A549 (cell line): ENCODE data around the gene DDIT3. TPM values are rescaled to one million over a fixed set of nuclear protein-coding genes. Genes with fewer than 3 reads are reported as not detected.
A peak's percentile ranks its signal among the peaks of the same experiment; 100 is the strongest.

Experiments
- ATAC-seq, 2 experiments: fragments of 200-7000 bp in 1 of 2; fragments of >200 bp in 1 of 2; cut with Nextera tagmentation in 1 of 2; cut with Tn5 transposase in 1 of 2; 3 replicates each; pipeline versions ENCODE4 v1.8.0 to v1.9.1; 2018 to 2020; ENCODE audit warnings: mild to moderate bottlenecking in 1 of 2, moderate library complexity in 1 of 2
- CTCF ChIA-PET: fragments of 300-600 bp; sonication (Branson Sonifier 250); formaldehyde crosslinking; extraction: SDS; loops from one replicate; lab custom pipeline; 2021; ENCODE audit warnings: antibody characterized with exemption, inconsistent platforms; lab: Yijun Ruan, JAX
- POLR2A ChIA-PET: fragments of 350-600 bp; formaldehyde crosslinking; extraction: SDS; loops from one replicate; lab custom pipeline; 2021; ENCODE audit warnings: antibody characterized with exemption, inconsistent platforms; lab: Yijun Ruan, JAX
- DNase-seq, 2 experiments: peaks; one replicate each; pipeline versions ENCODE4 v3.0.0 to v3.0.0-alpha.2; 2011 to 2016; ENCODE audit warnings: low read depth in 1 of 2, low spot score in 1 of 2
- FAIRE-seq: peaks from 2 replicates; lab custom pipeline; 2011; peaks lifted over from hg19 to GRCh38; lab: Jason Lieb, UNC
- H3K27ac ChIP-seq, 2 experiments: fragments of >200 bp; sonication (Bioruptor Twin); formaldehyde crosslinking; 3 replicates each; pipeline ENCODE4 v1.5.1; 2016 to 2017
- H3K4me1 ChIP-seq: fragments of >200 bp; sonication (Bioruptor Twin); formaldehyde crosslinking; 3 replicates; pipeline ENCODE4 v1.6.1; 2016
- H3K4me2 ChIP-seq: fragments of >200 bp; sonication (Bioruptor Twin); formaldehyde crosslinking; 3 replicates; pipeline ENCODE4 v1.6.1; 2016
- H3K4me3 ChIP-seq: fragments of >200 bp; sonication (Bioruptor Twin); formaldehyde crosslinking; 3 replicates; pipeline ENCODE4 v1.5.1; 2016
- H3K9me3 ChIP-seq: fragments of >200 bp; sonication (Bioruptor Twin); formaldehyde crosslinking; 3 replicates; pipeline ENCODE4 v1.6.1; 2016
- CBX2 ChIP-seq: fragments of 200-600 bp; sonication (generic); IDR thresholded peaks from 2 replicates; pipeline ENCODE4 v1.6.1; 2016; ENCODE audit warnings: low read depth, mild to moderate bottlenecking, borderline replicate concordance
- CBX8 ChIP-seq: fragments of 200-600 bp; sonication (generic); IDR thresholded peaks from 2 replicates; pipeline ENCODE4 v1.6.1; 2016
- CEBPB ChIP-seq, 2 experiments: fragments of >200 bp in 1 of 2; sonication (Bioruptor Twin) in 1 of 2; formaldehyde crosslinking in 1 of 2; IDR thresholded peaks; 2 replicates each; pipeline ENCODE4 v1.6.1; 2012 to 2016
- CHD2 ChIP-seq: fragments of 150-350 bp; IDR thresholded peaks from 2 replicates; pipeline ENCODE4 v1.6.1; 2014; ENCODE audit warnings: low read length; ENCODE audit not compliant: partially characterized antibody
- CHD4 ChIP-seq: fragments of 200-600 bp; sonication (generic); IDR thresholded peaks from 2 replicates; pipeline ENCODE4 v1.6.1; 2016; ENCODE audit warnings: antibody characterized with exemption, mild to moderate bottlenecking, borderline replicate concordance
- EP300 ChIP-seq, 2 experiments: fragments of >200 bp; sonication (Bioruptor Twin); formaldehyde crosslinking; IDR thresholded peaks; 2 replicates in 1 of 2; 3 replicates in 1 of 2; pipeline ENCODE4 v1.6.1; 2016 to 2017
- ESRRA ChIP-seq: fragments of 150-350 bp; IDR thresholded peaks from 2 replicates; pipeline ENCODE4 v1.6.1; 2014; ENCODE audit warnings: mild to moderate bottlenecking, low read length, borderline replicate concordance
- KDM1A ChIP-seq: fragments of 200-600 bp; sonication (generic); IDR thresholded peaks from 2 replicates; pipeline ENCODE4 v1.6.1; 2016; ENCODE audit warnings: low read depth, mild to moderate bottlenecking
- KDM5A ChIP-seq: fragments of 200-600 bp; sonication (generic); IDR thresholded peaks from 2 replicates; pipeline ENCODE4 v1.6.1; 2016; ENCODE audit warnings: antibody characterized with exemption, mild to moderate bottlenecking
- NFE2L2 ChIP-seq: fragments of 150-350 bp; conservative IDR thresholded peaks from 2 replicates; pipeline ENCODE4 v1.6.1; 2014; ENCODE audit warnings: low read length
- POLR2AphosphoS2 ChIP-seq: conservative IDR thresholded peaks from 2 replicates; pipeline ENCODE4 v1.6.1; 2012; ENCODE audit warnings: low read length, improper control_type of control experiment, inconsistent platforms
- RAD21 ChIP-seq, 2 experiments: fragments of >200 bp in 1 of 2; sonication (Bioruptor Twin) in 1 of 2; formaldehyde crosslinking in 1 of 2; IDR thresholded peaks in 1 of 2; conservative IDR thresholded peaks in 1 of 2; 2 replicates in 1 of 2; 3 replicates in 1 of 2; pipeline ENCODE4 v1.6.1; 2012 to 2018; ENCODE audit warnings: inconsistent platforms in 1 of 2
- SREBF2 ChIP-seq: fragments of 450-650 bp; IDR thresholded peaks from 2 replicates; pipeline ENCODE4 v1.6.1; 2014; ENCODE audit warnings: mild to moderate bottlenecking, moderate library complexity
- ZC3H11A ChIP-seq: fragments of 450-650 bp; IDR thresholded peaks from 2 replicates; pipeline ENCODE4 v1.6.1; 2014; ENCODE audit warnings: antibody characterized with exemption, mild to moderate bottlenecking
- ZFP36 ChIP-seq: fragments of 450-650 bp; IDR thresholded peaks from 2 replicates; pipeline ENCODE4 v1.6.1; 2014; ENCODE audit warnings: borderline replicate concordance; ENCODE audit not compliant: partially characterized antibody
- ZSCAN20 ChIP-seq: fragments of 250-450 bp; sonication (Bioruptor Pico); IDR thresholded peaks from 2 replicates; pipeline ENCODE4 v1.8.0; 2022; ENCODE audit warnings: mild to moderate bottlenecking, moderate library complexity
- WGBS: methylation state at CpG from one replicate; pipeline ENCODE4 v1.1.6; 2017; ENCODE audit errors: missing lambda C conversion rate; 5-methylcytosine and 5-hydroxymethylcytosine counted together
- polyA plus RNA-seq, 4 experiments: library from polyadenylated mRNA; depleted of rRNA in 3 of 4; stranded (reverse); fragments of >200 nt; fragmentation: RNase III in 1 of 4; extraction: RNeasy Plus Mini Kit Qiagen cat#74134 plus additional on column Dnase treatment in 1 of 4; gene quantifications; 2 replicates in 3 of 4; 3 replicates in 1 of 4; pipeline ENCODE4 v1.2.3, GENCODE V29; 2011 to 2017
- TF ChIP-seq, protein P1 (sequence below): fragments of 200-600 bp; sonication (generic); IDR thresholded peaks from 2 replicates; pipeline ENCODE4 v1.6.1; 2016; ENCODE audit warnings: antibody characterized with exemption, mild to moderate bottlenecking, moderate library complexity
- TF ChIP-seq, protein P2 (sequence below): fragments of >200 bp; sonication (Bioruptor Twin); formaldehyde crosslinking; IDR thresholded peaks from 3 replicates; pipeline ENCODE4 v1.5.1; 2016

The DDIT3 gene
- polyA plus RNA-seq, 2 of the 4 experiments (the other 2 are of a cell fraction), result 16.0 to 93.0 TPM

DNA sequence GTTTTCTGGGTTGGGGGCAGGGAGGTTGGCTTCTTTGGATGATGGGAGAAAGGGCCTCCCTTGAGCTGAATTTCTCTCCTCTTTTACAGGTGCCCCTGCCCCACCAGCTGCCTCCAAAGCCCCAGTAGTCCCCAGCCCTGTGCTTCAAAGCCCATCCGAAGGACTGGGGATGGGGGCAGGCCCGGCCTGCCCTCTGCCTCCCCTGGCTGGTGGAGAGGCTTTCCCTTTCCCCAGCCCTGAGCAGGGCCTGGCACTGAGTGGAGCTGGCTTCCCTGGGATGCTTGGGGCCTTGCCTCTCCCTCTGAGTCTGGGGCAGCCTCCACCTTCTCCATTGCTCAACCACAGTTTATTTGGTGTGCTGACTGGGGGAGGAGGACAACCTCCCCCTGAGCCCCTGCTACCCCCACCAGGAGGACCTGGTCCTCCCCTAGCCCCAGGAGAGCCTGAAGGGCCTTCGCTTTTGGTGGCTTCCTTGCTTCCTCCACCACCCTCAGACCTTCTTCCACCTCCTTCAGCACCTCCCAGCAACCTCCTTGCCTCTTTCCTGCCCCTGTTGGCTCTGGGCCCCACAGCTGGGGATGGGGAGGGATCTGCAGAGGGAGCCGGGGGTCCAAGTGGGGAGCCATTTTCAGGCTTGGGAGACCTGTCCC is 6.3 kb upstream of the DDIT3 start:
- 80% methylated on average over 4 of the region's 4 CpGs for WGBS
- Histone ChIP-seq H3K4me2 (no peak overlapping the region), H3K4me3 (no peak overlapping the region), H3K9me3 (no peaks in the 10 kb centered on the region)
- ATAC-seq, result no peak
- DNase-seq, result no peak
- no peak for FAIRE-seq
- no peak for TF ChIP-seq CHD4
- TF ChIP-seq ESRRA, result no peak
- TF ChIP-seq ZFP36, result no peak
- no peak for TF ChIP-seq CHD2
- TF ChIP-seq, all 56 proteins: peak for 0
- peak overlapping the region in 1 of 2 experiments; percentile 42; a peak in 2 of 6 replicates for H3K27ac ChIP-seq
- ChIA-PET POLR2A (no interaction called here), CTCF (interaction anchor here (0.7 to 1.9 kb wide), 4 partner anchors 9 to 209 kb away, joined by 3 to 7 read pairs (median 4); no protein-coding TSS in a partner anchor)
- H3K4me1 ChIP-seq, result peaks cover 27% of the 10 kb centered on the region

DNA sequence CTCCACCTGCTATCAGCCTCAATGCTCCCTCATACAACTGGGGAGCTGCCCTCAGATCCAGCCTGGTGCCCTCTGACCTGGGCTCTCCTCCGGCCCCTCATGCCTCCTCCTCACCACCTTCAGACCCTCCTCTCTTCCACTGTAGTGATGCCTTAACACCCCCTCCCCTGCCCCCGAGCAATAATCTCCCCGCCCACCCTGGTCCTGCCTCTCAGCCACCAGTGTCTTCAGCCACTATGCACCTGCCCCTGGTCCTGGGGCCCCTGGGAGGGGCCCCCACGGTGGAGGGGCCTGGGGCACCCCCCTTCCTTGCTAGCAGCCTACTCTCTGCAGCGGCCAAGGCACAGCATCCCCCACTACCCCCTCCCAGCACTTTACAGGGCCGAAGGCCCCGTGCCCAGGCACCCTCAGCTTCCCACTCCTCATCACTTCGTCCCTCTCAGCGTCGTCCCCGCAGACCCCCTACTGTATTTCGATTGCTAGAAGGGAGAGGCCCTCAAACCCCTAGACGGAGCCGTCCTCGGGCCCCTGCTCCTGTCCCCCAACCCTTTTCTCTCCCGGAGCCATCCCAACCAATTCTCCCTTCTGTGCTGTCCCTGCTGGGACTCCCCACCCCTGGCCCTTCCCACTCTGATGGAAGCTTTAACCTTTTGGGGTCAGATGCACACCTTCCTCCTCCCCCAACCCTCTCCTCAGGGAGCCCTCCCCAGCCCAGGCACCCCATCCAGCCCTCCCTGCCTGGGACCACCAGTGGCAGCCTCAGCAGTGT is 5.5 kb upstream of the DDIT3 start:
- no peak for FAIRE-seq

DNA sequence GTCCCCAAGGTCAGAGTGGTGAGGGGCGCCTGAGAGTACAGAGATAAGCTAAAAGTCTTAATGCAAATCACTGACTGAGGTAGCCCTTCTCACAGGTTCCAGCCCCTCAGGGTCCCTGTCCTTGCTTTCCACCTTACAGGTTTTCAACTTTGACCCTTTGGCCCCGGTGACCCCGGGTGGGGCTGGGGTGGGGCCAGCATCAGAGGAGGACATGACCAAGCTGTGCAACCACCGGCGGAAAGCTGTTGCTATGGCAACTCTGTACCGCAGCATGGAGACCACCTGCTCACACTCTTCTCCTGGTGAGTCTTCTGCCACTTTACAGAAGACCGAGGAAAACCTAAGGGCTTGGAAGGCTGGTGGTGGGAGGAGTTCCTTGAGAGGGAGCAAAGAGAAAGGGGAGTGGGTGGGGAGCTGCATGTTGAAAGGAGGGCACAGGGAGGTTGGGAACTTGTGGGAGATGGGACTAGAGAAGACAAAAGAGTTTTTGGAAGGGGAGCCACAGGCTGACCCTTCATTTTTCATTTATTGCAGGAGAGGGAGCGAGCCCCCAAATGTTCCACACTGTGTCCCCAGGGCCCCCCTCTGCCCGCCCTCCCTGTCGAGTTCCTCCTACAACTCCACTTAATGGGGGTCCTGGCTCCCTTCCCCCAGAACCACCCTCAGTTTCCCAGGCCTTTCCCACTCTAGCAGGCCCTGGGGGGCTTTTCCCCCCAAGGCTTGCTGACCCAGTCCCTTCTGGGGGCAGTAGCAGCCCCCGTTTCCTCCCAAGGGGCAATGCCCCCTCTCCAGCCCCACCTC is 4.7 kb upstream of the DDIT3 start:
- Histone ChIP-seq H3K27ac (no peak overlapping the region), H3K9me3 (no peaks in the 10 kb centered on the region), H3K4me1 (peaks cover 36% of the 10 kb centered on the region), H3K4me2 (peak overlapping the region; percentile 92), H3K4me3 (no peak overlapping the region)
- ChIA-PET POLR2A (no interaction called here), CTCF (interaction anchor here (0.6 to 1.9 kb wide), 8 partner anchors 9 to 282 kb away, joined by 3 to 7 read pairs (median 4); no protein-coding TSS in a partner anchor)
- DNase-seq (no peak), ATAC-seq (no peak), FAIRE-seq (no peak)
- WGBS, result 68% methylated on average over 10 of the region's 11 CpGs
- TF ChIP-seq EP300 (IDR thresholded peaks at IDR 0.05) (no peak), CBX2 (no peak), ZSCAN20 (CRISPR knock-in tag) (no peak), CBX8 (no peak), KDM5A (no peak), NFE2L2 (no peak), KDM1A (no peak), ZC3H11A (no peak)

More for the DNA sequence above, 5.5 kb upstream of the DDIT3 start:
- CTCF ChIA-PET, result interaction anchor here (1.1 to 1.9 kb wide), 3 partner anchors 10 to 210 kb away, joined by 3 to 7 read pairs (median 3); no protein-coding TSS in a partner anchor
- H3K27ac ChIP-seq, result peak overlapping the region in 1 of 2 experiments; percentile 42; a peak in 1 of 6 replicates
- ATAC-seq (no peak), DNase-seq (no peak)
- POLR2A ChIA-PET, result no interaction called here
- H3K4me2 ChIP-seq, result no peak overlapping the region
- TF ChIP-seq SREBF2 (no peak), ESRRA (no peak), RAD21 (conservative IDR thresholded peaks at IDR 0.05 in 1 of 2, IDR thresholded peaks at IDR 0.05 in 1 of 2) (no peak)
- H3K9me3 ChIP-seq, result no peaks in the 10 kb centered on the region
- H3K4me1 ChIP-seq, result peaks cover 35% of the 10 kb centered on the region
- no peak overlapping the region for H3K4me3 ChIP-seq
- 86% methylated on average over 13 of the region's 16 CpGs for WGBS

DNA sequence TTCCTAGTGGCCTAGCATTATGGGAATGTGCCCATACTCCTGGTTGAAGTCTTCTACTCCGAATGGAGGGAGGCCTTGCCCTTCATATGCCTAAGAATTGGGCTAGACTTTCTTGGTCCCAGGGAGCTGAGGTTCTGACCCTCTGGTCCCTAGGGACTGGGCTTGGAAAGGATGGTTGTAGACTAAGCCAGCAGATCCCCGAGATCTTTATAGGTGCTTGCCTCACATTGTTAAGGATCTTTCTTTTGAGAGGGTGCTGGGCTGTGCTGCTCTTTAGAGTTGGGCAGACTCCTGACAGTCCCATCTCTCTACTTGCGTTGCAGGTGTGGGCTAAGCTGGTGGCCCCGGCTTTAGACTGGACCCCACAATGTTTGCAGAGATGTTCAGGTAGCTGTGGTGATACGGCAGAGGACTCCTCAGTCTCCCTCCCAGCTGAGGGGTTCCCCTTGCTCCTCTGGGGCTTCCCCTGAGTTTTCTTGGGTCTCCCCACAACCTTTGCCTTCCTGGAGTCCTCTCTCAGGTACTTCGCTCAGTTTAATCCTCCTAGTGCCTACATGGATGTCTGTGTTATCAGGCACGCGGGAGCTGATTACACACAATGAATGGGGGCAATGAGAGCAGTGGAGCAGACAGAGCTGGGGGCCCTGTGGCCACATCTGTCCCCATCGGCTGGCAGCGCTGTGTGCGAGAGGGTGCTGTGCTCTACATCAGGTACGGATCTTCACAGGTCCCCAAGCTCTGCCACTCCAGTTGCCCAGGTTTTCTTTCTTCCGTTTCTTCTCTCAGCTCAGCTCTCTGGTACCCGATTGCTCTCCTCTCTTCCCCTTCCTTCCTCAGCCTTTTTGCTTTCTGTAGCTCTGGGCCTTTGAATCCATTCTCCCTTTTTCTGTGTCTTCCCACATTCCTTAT is 3.6 kb upstream of the DDIT3 start:
- CTCF ChIA-PET, result interaction anchor here (0.6 to 1.7 kb wide), 12 partner anchors 9 to 281 kb away, joined by 3 to 6 read pairs (median 4); no protein-coding TSS in a partner anchor
- POLR2A ChIA-PET, result interaction anchor here (1.2 to 1.3 kb wide), 2 partner anchors 9 to 97 kb away, joined by 3 to 5 read pairs; no protein-coding TSS in a partner anchor
- FAIRE-seq (no peak), DNase-seq (no peak), ATAC-seq (no peak)
- Histone ChIP-seq H3K9me3 (no peaks in the 10 kb centered on the region), H3K4me3 (peak overlapping the region; percentile 70), H3K4me2 (peak overlapping the region; percentile 92), H3K27ac (peak overlapping the region; percentile 95 to 98), H3K4me1 (peaks cover 37% of the 10 kb centered on the region)
- WGBS, result 90% methylated on average over 14 of the region's 14 CpGs
- TF ChIP-seq, protein P1, sequence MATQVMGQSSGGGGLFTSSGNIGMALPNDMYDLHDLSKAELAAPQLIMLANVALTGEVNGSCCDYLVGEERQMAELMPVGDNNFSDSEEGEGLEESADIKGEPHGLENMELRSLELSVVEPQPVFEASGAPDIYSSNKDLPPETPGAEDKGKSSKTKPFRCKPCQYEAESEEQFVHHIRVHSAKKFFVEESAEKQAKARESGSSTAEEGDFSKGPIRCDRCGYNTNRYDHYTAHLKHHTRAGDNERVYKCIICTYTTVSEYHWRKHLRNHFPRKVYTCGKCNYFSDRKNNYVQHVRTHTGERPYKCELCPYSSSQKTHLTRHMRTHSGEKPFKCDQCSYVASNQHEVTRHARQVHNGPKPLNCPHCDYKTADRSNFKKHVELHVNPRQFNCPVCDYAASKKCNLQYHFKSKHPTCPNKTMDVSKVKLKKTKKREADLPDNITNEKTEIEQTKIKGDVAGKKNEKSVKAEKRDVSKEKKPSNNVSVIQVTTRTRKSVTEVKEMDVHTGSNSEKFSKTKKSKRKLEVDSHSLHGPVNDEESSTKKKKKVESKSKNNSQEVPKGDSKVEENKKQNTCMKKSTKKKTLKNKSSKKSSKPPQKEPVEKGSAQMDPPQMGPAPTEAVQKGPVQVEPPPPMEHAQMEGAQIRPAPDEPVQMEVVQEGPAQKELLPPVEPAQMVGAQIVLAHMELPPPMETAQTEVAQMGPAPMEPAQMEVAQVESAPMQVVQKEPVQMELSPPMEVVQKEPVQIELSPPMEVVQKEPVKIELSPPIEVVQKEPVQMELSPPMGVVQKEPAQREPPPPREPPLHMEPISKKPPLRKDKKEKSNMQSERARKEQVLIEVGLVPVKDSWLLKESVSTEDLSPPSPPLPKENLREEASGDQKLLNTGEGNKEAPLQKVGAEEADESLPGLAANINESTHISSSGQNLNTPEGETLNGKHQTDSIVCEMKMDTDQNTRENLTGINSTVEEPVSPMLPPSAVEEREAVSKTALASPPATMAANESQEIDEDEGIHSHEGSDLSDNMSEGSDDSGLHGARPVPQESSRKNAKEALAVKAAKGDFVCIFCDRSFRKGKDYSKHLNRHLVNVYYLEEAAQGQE, result no peak
- TF ChIP-seq CEBPB (IDR thresholded peaks at IDR 0.05) (no peak), RAD21 (conservative IDR thresholded peaks at IDR 0.05 in 1 of 2, IDR thresholded peaks at IDR 0.05 in 1 of 2) (no peak), POLR2AphosphoS2 (no peak)
- TF ChIP-seq, protein P2, sequence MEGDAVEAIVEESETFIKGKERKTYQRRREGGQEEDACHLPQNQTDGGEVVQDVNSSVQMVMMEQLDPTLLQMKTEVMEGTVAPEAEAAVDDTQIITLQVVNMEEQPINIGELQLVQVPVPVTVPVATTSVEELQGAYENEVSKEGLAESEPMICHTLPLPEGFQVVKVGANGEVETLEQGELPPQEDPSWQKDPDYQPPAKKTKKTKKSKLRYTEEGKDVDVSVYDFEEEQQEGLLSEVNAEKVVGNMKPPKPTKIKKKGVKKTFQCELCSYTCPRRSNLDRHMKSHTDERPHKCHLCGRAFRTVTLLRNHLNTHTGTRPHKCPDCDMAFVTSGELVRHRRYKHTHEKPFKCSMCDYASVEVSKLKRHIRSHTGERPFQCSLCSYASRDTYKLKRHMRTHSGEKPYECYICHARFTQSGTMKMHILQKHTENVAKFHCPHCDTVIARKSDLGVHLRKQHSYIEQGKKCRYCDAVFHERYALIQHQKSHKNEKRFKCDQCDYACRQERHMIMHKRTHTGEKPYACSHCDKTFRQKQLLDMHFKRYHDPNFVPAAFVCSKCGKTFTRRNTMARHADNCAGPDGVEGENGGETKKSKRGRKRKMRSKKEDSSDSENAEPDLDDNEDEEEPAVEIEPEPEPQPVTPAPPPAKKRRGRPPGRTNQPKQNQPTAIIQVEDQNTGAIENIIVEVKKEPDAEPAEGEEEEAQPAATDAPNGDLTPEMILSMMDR, result no peak
